HL-60 (cell line): ENCODE results near the gene TMEM132A.

Experiments used
- TF ChIP-seq, protein P1 (sequence below): IDR thresholded peaks from one replicate; pipeline ENCODE4 v1.5.1; 2011; ENCODE audit warnings: low read length, control low read depth, inconsistent platforms; ENCODE audit not compliant: insufficient read depth
- TF ChIP-seq, protein P2 (sequence below): IDR thresholded peaks from 2 replicates; pipeline ENCODE4 v1.6.1; 2012; ENCODE audit warnings: low read depth; ENCODE audit not compliant: insufficient replicate concordance

DNA sequence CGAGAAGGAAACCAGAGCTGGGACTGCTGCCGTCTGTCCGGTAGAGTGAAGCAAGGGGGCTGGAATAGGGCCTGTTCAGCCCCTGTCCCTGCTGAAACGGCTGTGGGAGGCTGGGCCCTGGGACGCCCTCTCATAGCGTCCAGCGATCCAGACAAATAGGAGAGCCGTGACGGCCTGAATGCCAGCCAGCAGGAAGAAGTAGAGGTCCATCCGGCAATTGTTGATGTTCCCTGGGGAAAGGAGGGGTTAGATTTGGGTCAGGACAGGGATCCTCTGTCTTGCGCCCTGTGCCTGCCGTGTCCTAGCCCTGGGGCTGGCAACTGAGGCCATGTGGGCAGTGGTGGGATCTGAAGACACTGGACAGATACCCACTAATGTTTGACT, 12.9 kb downstream of the TMEM132A start:
- TF ChIP-seq, protein P1, sequence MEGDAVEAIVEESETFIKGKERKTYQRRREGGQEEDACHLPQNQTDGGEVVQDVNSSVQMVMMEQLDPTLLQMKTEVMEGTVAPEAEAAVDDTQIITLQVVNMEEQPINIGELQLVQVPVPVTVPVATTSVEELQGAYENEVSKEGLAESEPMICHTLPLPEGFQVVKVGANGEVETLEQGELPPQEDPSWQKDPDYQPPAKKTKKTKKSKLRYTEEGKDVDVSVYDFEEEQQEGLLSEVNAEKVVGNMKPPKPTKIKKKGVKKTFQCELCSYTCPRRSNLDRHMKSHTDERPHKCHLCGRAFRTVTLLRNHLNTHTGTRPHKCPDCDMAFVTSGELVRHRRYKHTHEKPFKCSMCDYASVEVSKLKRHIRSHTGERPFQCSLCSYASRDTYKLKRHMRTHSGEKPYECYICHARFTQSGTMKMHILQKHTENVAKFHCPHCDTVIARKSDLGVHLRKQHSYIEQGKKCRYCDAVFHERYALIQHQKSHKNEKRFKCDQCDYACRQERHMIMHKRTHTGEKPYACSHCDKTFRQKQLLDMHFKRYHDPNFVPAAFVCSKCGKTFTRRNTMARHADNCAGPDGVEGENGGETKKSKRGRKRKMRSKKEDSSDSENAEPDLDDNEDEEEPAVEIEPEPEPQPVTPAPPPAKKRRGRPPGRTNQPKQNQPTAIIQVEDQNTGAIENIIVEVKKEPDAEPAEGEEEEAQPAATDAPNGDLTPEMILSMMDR, result no peak
- TF ChIP-seq, protein P2, sequence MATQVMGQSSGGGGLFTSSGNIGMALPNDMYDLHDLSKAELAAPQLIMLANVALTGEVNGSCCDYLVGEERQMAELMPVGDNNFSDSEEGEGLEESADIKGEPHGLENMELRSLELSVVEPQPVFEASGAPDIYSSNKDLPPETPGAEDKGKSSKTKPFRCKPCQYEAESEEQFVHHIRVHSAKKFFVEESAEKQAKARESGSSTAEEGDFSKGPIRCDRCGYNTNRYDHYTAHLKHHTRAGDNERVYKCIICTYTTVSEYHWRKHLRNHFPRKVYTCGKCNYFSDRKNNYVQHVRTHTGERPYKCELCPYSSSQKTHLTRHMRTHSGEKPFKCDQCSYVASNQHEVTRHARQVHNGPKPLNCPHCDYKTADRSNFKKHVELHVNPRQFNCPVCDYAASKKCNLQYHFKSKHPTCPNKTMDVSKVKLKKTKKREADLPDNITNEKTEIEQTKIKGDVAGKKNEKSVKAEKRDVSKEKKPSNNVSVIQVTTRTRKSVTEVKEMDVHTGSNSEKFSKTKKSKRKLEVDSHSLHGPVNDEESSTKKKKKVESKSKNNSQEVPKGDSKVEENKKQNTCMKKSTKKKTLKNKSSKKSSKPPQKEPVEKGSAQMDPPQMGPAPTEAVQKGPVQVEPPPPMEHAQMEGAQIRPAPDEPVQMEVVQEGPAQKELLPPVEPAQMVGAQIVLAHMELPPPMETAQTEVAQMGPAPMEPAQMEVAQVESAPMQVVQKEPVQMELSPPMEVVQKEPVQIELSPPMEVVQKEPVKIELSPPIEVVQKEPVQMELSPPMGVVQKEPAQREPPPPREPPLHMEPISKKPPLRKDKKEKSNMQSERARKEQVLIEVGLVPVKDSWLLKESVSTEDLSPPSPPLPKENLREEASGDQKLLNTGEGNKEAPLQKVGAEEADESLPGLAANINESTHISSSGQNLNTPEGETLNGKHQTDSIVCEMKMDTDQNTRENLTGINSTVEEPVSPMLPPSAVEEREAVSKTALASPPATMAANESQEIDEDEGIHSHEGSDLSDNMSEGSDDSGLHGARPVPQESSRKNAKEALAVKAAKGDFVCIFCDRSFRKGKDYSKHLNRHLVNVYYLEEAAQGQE, result no peak
